ENCODE results near the gene NID1. TPM values are rescaled to one million over a fixed set of nuclear protein-coding genes. Genes with fewer than 3 reads are reported as not detected.

The NID1 gene
- total and polyA plus RNA-seq, 4 donors: 21.2 to 90.1 (median 55.2) TPM

DNA sequence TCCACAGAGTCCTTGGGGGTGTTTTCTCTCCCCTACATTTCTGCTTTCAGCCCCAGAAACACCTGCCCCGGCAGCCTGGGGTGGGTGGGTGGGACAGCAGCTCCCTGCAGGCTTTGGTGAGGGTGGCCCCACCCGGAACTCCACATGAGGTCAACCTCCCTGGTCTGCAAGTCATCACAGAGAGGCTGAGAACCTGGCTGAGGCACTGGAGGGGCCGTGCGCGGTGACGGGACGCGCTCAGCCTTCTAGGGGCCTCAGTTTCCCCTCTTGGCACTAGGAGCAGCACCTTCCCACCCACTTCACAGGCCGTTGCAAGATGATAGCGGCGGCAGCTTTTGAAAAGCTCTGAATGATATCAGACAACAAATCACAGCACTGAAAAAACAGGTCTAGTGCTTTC lies 37.7 kb upstream of the NID1 start:
- DNase-seq (ENCODE audit: low spot score): no peak
- TF ChIP-seq, protein P1, sequence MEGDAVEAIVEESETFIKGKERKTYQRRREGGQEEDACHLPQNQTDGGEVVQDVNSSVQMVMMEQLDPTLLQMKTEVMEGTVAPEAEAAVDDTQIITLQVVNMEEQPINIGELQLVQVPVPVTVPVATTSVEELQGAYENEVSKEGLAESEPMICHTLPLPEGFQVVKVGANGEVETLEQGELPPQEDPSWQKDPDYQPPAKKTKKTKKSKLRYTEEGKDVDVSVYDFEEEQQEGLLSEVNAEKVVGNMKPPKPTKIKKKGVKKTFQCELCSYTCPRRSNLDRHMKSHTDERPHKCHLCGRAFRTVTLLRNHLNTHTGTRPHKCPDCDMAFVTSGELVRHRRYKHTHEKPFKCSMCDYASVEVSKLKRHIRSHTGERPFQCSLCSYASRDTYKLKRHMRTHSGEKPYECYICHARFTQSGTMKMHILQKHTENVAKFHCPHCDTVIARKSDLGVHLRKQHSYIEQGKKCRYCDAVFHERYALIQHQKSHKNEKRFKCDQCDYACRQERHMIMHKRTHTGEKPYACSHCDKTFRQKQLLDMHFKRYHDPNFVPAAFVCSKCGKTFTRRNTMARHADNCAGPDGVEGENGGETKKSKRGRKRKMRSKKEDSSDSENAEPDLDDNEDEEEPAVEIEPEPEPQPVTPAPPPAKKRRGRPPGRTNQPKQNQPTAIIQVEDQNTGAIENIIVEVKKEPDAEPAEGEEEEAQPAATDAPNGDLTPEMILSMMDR (IDR thresholded peaks at IDR 0.05; ENCODE audit: low read depth, low read length, missing input control): no peak
- TF ChIP-seq JUND (IDR thresholded peaks at IDR 0.05) (no peak), GABPA (IDR thresholded peaks at IDR 0.05 in 1 of 2, conservative IDR thresholded peaks at IDR 0.05 in 1 of 2) (no peak), RXRA (IDR thresholded peaks at IDR 0.05) (no peak), TAF1 (conservative IDR thresholded peaks at IDR 0.05) (no peak), FOXA1 (IDR thresholded peaks at IDR 0.05) (no peak), YY1 (IDR thresholded peaks at IDR 0.05) (no peak), HNF4G (IDR thresholded peaks at IDR 0.05) (no peak), NR2F2 (IDR thresholded peaks at IDR 0.05) (no peak), SP1 (IDR thresholded peaks at IDR 0.05) (no peak), HNF4A (conservative IDR thresholded peaks at IDR 0.05) (no peak)
- TF ChIP-seq, protein P2, sequence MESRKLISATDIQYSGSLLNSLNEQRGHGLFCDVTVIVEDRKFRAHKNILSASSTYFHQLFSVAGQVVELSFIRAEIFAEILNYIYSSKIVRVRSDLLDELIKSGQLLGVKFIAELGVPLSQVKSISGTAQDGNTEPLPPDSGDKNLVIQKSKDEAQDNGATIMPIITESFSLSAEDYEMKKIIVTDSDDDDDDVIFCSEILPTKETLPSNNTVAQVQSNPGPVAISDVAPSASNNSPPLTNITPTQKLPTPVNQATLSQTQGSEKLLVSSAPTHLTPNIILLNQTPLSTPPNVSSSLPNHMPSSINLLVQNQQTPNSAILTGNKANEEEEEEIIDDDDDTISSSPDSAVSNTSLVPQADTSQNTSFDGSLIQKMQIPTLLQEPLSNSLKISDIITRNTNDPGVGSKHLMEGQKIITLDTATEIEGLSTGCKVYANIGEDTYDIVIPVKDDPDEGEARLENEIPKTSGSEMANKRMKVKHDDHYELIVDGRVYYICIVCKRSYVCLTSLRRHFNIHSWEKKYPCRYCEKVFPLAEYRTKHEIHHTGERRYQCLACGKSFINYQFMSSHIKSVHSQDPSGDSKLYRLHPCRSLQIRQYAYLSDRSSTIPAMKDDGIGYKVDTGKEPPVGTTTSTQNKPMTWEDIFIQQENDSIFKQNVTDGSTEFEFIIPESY (IDR thresholded peaks at IDR 0.05): no peak
- TF ChIP-seq, protein P3, sequence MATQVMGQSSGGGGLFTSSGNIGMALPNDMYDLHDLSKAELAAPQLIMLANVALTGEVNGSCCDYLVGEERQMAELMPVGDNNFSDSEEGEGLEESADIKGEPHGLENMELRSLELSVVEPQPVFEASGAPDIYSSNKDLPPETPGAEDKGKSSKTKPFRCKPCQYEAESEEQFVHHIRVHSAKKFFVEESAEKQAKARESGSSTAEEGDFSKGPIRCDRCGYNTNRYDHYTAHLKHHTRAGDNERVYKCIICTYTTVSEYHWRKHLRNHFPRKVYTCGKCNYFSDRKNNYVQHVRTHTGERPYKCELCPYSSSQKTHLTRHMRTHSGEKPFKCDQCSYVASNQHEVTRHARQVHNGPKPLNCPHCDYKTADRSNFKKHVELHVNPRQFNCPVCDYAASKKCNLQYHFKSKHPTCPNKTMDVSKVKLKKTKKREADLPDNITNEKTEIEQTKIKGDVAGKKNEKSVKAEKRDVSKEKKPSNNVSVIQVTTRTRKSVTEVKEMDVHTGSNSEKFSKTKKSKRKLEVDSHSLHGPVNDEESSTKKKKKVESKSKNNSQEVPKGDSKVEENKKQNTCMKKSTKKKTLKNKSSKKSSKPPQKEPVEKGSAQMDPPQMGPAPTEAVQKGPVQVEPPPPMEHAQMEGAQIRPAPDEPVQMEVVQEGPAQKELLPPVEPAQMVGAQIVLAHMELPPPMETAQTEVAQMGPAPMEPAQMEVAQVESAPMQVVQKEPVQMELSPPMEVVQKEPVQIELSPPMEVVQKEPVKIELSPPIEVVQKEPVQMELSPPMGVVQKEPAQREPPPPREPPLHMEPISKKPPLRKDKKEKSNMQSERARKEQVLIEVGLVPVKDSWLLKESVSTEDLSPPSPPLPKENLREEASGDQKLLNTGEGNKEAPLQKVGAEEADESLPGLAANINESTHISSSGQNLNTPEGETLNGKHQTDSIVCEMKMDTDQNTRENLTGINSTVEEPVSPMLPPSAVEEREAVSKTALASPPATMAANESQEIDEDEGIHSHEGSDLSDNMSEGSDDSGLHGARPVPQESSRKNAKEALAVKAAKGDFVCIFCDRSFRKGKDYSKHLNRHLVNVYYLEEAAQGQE (IDR thresholded peaks at IDR 0.05): no peak
- TF ChIP-seq, protein P4, sequence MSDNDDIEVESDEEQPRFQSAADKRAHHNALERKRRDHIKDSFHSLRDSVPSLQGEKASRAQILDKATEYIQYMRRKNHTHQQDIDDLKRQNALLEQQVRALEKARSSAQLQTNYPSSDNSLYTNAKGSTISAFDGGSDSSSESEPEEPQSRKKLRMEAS (IDR thresholded peaks at IDR 0.05): no peak
- TF ChIP-seq, protein P5, sequence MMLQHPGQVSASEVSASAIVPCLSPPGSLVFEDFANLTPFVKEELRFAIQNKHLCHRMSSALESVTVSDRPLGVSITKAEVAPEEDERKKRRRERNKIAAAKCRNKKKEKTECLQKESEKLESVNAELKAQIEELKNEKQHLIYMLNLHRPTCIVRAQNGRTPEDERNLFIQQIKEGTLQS (IDR thresholded peaks at IDR 0.05): no peak
- no peak overlapping the region for H3K4me3 ChIP-seq (ENCODE audit: low read depth in 1 of 3, low read length in 3 of 3)
- H3K9me3 ChIP-seq (ENCODE audit: control insufficient read depth in 4 of 4, low read length in 3 of 4): no peaks in the 10 kb centered on the region
- H3K9ac ChIP-seq (ENCODE audit: low read depth in 1 of 2, low read length in 2 of 2): no peak overlapping the region
- H3K36me3 ChIP-seq (ENCODE audit: control insufficient read depth in 4 of 4, insufficient read depth in 3 of 4, low read depth in 1 of 4, low read length in 3 of 4): no peaks in the 10 kb centered on the region
- no peaks in the 10 kb centered on the region for H3K27me3 ChIP-seq (ENCODE audit: control insufficient read depth in 4 of 4, insufficient read depth in 4 of 4, low read length in 3 of 4)
- WGBS: 85% methylated on average over 11 of the region's 11 CpGs
- H3K4me1 ChIP-seq (ENCODE audit: control insufficient read depth in 4 of 4, insufficient read depth in 4 of 4, low read length in 3 of 4): peaks cover 0 to 3% (median 2%) of the 10 kb centered on the region in 4 donors
- no peak overlapping the region for H3K27ac ChIP-seq (ENCODE audit: low read depth in 1 of 2, low read length in 2 of 2)
